Activated CD8-positive, alpha-beta T cell treated with anti-CD3 and anti-CD28 coated beads for 36 hours (primary cell): ENCODE data around the gene LSP1. TPM values are rescaled to one million over a fixed set of nuclear protein-coding genes. Genes with fewer than 3 reads are reported as not detected.

Experiments used
- ATAC-seq: fragments of 200-7000 bp; cut with Tn5 transposase; one replicate; pipeline ENCODE4 v1.10.0; 2021; ENCODE audit warnings: mild to moderate bottlenecking, moderate library complexity
- CTCF ChIA-PET: fragments of 350-600 bp; sonication (Branson Sonifier 250); formaldehyde crosslinking; loops from one replicate; lab custom pipeline; 2021; ENCODE audit warnings: antibody characterized with exemption; lab: Charles Lee
- POLR2A ChIA-PET: fragments of 350-600 bp; sonication (Branson Sonifier 250); formaldehyde crosslinking; loops from one replicate; lab custom pipeline; 2021; ENCODE audit warnings: antibody characterized with exemption; lab: Charles Lee
- DNase-seq: peaks from one replicate; pipeline ENCODE4 v3.0.0-alpha.2; 2020
- H3K27ac Mint-ChIP-seq: one replicate; pipeline ENCODE4 v1.8.0; 2021; ENCODE audit warnings: mild to moderate bottlenecking, mixed read lengths
- H3K27me3 Mint-ChIP-seq: one replicate; pipeline ENCODE4 v1.8.0; 2021; ENCODE audit warnings: mixed read lengths
- H3K36me3 Mint-ChIP-seq: one replicate; pipeline ENCODE4 v1.8.0; 2021; ENCODE audit warnings: low read depth, mixed read lengths
- H3K4me1 Mint-ChIP-seq: one replicate; pipeline ENCODE4 v1.8.0; 2021; ENCODE audit warnings: low read depth, mixed read lengths
- H3K4me3 Mint-ChIP-seq: one replicate; pipeline ENCODE4 v1.8.0; 2021; ENCODE audit warnings: mild to moderate bottlenecking, moderate library complexity, mixed read lengths
- H3K9me3 Mint-ChIP-seq: one replicate; pipeline ENCODE4 v1.8.0; 2021; ENCODE audit warnings: mixed read lengths
- intact Hi-C: fragments of 100-400 bp; cut with micrococcal nuclease; formaldehyde crosslinking; loops from one replicate; pipeline ENCODE4 v1.10.0; 2022
- total RNA-seq, 2 experiments: library from RNA; stranded (reverse); gene quantifications; one replicate each; pipeline ENCODE4 v1.2.3, GENCODE V29; 2021
- TF ChIP-seq, protein P1 (sequence below): fragments of 200-600 bp; IDR thresholded peaks from one replicate; pipeline ENCODE4 v1.8.0; 2022; ENCODE audit warnings: antibody characterized with exemption, mild to moderate bottlenecking

Gene LSP1
- total RNA-seq, 2 experiments from 2014 or later: 247 to 251 TPM

DNA sequence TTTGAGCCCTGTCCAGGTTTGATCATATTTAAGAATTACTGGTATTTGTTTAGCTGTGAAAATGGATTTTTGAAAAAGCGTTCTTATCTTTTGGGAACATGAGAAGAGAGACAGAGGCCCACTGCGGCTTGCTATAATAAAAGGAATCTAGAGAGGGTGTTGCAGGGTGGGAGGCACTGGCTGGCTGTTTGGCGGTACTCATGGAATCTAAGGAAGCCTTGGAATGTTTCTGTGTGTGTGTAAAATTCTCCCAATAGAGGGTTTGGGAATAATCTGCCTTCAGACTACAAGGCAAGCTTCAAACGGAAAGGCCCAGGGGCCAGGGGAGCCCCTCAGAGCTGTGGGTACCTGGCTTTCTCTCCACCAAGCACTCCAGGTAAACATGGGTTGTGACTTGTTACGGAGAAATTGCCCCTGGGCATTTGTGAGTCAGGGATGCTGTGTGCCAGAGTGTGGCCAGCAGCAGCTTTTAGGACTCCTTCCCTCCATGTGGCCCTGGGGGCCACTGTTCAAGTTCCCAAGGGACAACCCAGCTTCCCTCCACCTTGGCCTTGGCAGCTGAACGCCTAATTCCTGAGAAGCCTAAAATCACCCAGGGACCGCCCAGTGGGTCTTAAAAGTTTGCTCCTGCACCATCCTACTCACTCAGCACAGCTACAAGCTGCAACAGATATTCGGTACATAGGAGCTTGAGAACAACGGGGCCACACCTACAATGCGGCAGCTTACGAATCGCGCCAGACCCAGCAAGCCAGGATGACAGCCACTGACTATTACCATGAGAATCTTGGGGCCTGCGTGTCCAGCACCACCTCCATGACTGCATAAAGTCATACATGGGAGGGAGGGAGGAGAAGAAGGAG, 32.2 kb upstream of the LSP1 start:
- H3K9me3 Mint-ChIP-seq: peaks cover 5% of the 10 kb centered on the region
- intact Hi-C loops: no loop called here
- no peaks in the 10 kb centered on the region for H3K27me3 Mint-ChIP-seq
- TF ChIP-seq, protein P1, sequence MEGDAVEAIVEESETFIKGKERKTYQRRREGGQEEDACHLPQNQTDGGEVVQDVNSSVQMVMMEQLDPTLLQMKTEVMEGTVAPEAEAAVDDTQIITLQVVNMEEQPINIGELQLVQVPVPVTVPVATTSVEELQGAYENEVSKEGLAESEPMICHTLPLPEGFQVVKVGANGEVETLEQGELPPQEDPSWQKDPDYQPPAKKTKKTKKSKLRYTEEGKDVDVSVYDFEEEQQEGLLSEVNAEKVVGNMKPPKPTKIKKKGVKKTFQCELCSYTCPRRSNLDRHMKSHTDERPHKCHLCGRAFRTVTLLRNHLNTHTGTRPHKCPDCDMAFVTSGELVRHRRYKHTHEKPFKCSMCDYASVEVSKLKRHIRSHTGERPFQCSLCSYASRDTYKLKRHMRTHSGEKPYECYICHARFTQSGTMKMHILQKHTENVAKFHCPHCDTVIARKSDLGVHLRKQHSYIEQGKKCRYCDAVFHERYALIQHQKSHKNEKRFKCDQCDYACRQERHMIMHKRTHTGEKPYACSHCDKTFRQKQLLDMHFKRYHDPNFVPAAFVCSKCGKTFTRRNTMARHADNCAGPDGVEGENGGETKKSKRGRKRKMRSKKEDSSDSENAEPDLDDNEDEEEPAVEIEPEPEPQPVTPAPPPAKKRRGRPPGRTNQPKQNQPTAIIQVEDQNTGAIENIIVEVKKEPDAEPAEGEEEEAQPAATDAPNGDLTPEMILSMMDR: no peak
- no peak overlapping the region for H3K4me3 Mint-ChIP-seq
- POLR2A ChIA-PET: interaction anchor here (0.7 kb wide), 1 partner anchor 13 kb away, joined by 3 read pairs; no protein-coding TSS in a partner anchor
- no peaks in the 10 kb centered on the region for H3K4me1 Mint-ChIP-seq
- CTCF ChIA-PET: interaction anchor here (0.8 to 4.9 kb wide), 3 partner anchors 14 to 168 kb away, joined by 3 to 26 read pairs (median 3); no protein-coding TSS in a partner anchor
- no peak for DNase-seq
- no peaks in the 10 kb centered on the region for H3K36me3 Mint-ChIP-seq
- no peak overlapping the region for H3K27ac Mint-ChIP-seq
- ATAC-seq: no peak

DNA sequence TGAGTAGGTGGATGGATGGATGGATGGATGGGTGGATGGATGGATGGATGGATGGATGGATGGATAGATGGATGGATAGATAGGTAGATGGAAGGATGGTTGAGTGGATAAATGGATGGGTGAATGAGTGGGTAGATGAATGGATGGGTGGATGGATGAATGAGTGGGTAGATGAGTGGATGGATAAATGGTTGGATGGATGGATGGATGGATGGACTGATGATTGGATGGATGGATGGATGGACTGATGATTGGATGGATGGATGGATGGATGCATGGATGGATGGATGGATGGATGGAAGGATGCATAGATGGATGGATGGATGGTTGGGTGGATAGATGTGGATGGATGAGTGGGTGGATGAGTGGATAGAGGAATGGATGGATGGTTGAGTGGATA, 31.3 kb upstream of the LSP1 start:
- DNase-seq (no peak), ATAC-seq (no peak)
- TF ChIP-seq, protein P1: no peak
- Mint-ChIP-seq H3K4me1 (no peaks in the 10 kb centered on the region), H3K27me3 (no peaks in the 10 kb centered on the region), H3K36me3 (no peaks in the 10 kb centered on the region), H3K4me3 (no peak overlapping the region), H3K9me3 (peaks cover 5% of the 10 kb centered on the region), H3K27ac (no peak overlapping the region)
- ChIA-PET CTCF (interaction anchor here (1.0 to 4.1 kb wide), 3 partner anchors 10 to 169 kb away, joined by 3 to 22 read pairs (median 15); no protein-coding TSS in a partner anchor), POLR2A (no interaction called here)
- intact Hi-C loops: no loop called here

DNA sequence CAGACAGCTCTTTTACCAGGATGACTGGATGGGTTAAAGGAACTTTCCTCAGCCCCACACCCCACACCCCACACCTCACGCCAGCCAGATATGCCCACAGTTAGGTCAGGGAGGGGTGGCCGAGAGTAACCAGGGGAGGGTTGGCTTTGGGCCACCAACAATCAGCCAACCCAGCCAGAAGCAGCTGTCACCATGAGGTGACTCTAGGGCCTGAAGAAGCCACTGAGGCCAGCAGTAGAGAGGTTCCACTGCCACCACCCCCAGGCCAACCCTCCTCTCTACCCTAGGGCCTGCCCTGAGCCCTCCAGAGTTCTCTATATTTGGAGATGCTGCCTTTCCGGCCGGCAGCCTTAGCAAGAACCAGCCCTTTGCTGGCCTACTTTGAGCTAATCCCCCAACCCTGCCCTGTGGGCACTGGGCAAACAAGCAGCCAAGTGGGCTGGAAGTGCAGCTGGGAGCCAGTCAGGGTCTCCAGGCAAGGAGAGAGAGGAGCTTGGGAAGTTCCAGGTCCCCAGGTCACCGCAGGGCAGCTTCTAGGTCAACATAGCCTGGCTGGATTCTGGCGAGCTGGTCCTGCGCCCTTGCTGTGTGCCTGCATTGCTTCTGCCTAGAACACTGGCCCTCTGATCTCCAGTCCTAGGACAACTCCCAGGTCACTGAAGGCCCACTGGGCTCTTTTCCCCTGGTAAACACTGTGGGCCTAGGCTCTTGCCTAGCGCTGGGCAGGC, 30.1 kb upstream of the LSP1 start:
- ATAC-seq: no peak
- peaks cover 5% of the 10 kb centered on the region for H3K9me3 Mint-ChIP-seq

DNA sequence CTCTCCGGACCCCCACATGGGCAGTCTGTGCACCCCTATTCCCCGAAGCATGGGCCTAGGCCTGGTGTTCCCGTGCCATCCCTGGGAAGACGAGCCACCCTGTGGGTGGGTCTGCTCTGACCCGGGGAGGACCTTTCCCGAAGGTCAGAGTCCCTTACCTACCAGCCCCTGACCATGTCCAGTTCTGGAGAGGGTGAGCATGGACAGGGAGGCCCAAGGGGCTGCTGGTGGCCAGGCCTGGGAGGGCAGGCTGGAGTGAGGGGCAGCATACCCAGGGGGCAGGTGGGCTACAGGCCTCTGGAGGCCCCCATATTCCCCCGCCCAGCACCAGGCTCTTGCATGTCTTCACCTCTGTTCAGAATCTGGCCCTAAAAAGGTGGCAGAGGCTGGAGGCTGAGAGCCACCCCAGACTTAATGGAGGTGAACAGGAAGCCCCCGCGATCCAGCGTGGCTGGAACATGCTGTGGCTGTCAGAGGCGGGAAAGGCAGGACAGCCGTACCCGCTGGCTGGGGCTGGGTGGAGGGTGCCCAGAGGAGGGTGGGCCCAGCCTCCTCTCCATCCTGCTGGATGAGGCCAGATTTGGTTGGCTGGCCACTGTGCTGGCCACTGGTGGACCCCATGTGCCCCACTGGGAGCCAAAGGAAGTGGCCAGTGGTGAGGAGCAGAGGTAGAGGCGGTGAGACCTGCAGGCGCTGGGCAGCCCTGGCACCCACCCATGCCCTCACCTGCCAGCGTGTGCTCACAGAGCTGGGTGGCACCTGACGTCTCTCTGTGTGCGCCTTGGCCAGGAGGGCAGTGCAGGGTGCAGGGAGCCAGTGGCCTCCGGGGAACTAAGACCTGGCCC, 29.3 kb upstream of the LSP1 start:
- CTCF ChIA-PET: interaction anchor here (1.0 to 5.6 kb wide), 5 partner anchors 8 to 184 kb away, joined by 3 to 24 read pairs (median 15); no protein-coding TSS in a partner anchor
- POLR2A ChIA-PET: no interaction called here
- Mint-ChIP-seq H3K9me3 (peaks cover 4% of the 10 kb centered on the region), H3K4me3 (no peak overlapping the region), H3K27me3 (no peaks in the 10 kb centered on the region), H3K4me1 (no peaks in the 10 kb centered on the region), H3K36me3 (no peaks in the 10 kb centered on the region), H3K27ac (no peak overlapping the region)
- DNase-seq (no peak), ATAC-seq (no peak)
- TF ChIP-seq, protein P1: no peak
- intact Hi-C loops: no loop called here

More for the DNA sequence above, 30.1 kb upstream of the LSP1 start:
- no peak for DNase-seq
- H3K27ac Mint-ChIP-seq: no peak overlapping the region
- H3K36me3 Mint-ChIP-seq: no peaks in the 10 kb centered on the region
- intact Hi-C loops: no loop called here
- no peaks in the 10 kb centered on the region for H3K27me3 Mint-ChIP-seq
- ChIA-PET POLR2A (no interaction called here), CTCF (interaction anchor here (1.0 to 4.1 kb wide), 3 partner anchors 9 to 170 kb away, joined by 3 to 22 read pairs (median 15); no protein-coding TSS in a partner anchor)
- H3K4me3 Mint-ChIP-seq: no peak overlapping the region
- TF ChIP-seq, protein P1: no peak
- H3K4me1 Mint-ChIP-seq: no peaks in the 10 kb centered on the region
